IMR-90 (cell line): ENCODE data around the gene KLC1.

ENCODE experiments used
- CTCF ChIP-seq: conservative IDR thresholded peaks from 2 replicates; pipeline ENCODE4 v1.5.1; 2012; ENCODE audit warnings: mild to moderate bottlenecking, low read depth, low read length, improper control_type of control experiment
- POLR2A ChIP-seq: IDR thresholded peaks from 2 replicates; pipeline ENCODE4 v1.6.1; 2012; ENCODE audit warnings: mild to moderate bottlenecking, low read depth, low read length
- RAD21 ChIP-seq: IDR thresholded peaks from 2 replicates; pipeline ENCODE4 v1.6.1; 2012; ENCODE audit warnings: low read length, improper control_type of control experiment
- RCOR1 ChIP-seq: IDR thresholded peaks from 2 replicates; pipeline ENCODE4 v1.6.1; 2012; ENCODE audit warnings: mild to moderate bottlenecking, low read length, improper control_type of control experiment; ENCODE audit not compliant: insufficient replicate concordance
- USF2 ChIP-seq: fragments of 150-350 bp; IDR thresholded peaks from 2 replicates; pipeline ENCODE4 v1.6.1; 2017; ENCODE audit warnings: mild to moderate bottlenecking, antibody characterized with exemption, low read length, low read depth

DNA sequence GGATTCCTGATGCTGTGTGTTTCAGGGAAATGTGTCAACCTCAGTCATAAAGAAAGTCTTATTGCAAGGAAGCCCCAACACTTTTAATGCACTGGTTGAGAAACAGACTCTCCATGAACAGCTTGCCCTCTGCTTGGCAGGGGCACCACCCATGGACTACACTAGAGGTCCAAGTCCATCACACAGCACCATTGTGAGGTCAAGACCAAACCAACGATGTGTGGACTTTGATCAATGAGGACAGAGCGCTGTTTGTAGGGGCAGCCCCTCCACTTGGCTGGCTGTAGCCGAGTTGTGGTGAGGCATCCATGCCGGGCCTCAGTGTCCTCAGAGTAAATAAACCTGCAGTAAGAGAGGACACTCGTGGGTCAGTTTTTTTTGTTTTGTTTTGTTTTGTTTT, 116.4 kb downstream of the KLC1 start:
- TF ChIP-seq CTCF (no peak), POLR2A (no peak), USF2 (no peak), RAD21 (no peak), RCOR1 (no peak)
